Liver (tissue), 9 donors: ENCODE results near the gene SMYD1. TPM values are rescaled to one million over a fixed set of nuclear protein-coding genes. Genes with fewer than 3 reads are reported as not detected.
A peak's percentile ranks its signal among the peaks of the same experiment; 100 is the strongest.

ENCODE experiments used
- DNase-seq: peaks from one replicate; pipeline ENCODE4 v3.0.0-alpha.2; 2017; ENCODE audit warnings: low spot score
- H3K27ac ChIP-seq, 2 donors: one replicate each; pipeline ENCODE4 v1.7.0; 2013; ENCODE audit warnings: inconsistent platforms in 2 of 2, low read length in 2 of 2, control low read depth in 1 of 2, low read depth in 1 of 2, mild to moderate bottlenecking in 1 of 2
- H3K27me3 ChIP-seq, 4 donors: one replicate each; pipeline versions ENCODE4 v1.6.1 to v1.7.0; 2013; ENCODE audit warnings: low read length in 3 of 4, inconsistent platforms in 1 of 4, mild to moderate bottlenecking in 1 of 4, moderate library complexity in 1 of 4; ENCODE audit not compliant: control insufficient read depth in 4 of 4, insufficient read depth in 4 of 4
- H3K36me3 ChIP-seq, 4 donors: one replicate each; pipeline versions ENCODE4 v1.6.1 to v1.7.0; 2013; ENCODE audit warnings: low read length in 3 of 4, mild to moderate bottlenecking in 3 of 4, low read depth in 1 of 4, moderate library complexity in 1 of 4; ENCODE audit not compliant: control insufficient read depth in 4 of 4, insufficient read depth in 3 of 4
- H3K4me1 ChIP-seq, 4 donors: one replicate each; pipeline versions ENCODE4 v1.6.1 to v1.7.0; 2013; ENCODE audit warnings: low read length in 3 of 4, mild to moderate bottlenecking in 3 of 4, moderate library complexity in 1 of 4; ENCODE audit not compliant: control insufficient read depth in 4 of 4, insufficient read depth in 4 of 4
- H3K4me3 ChIP-seq, 3 donors: one replicate each; pipeline versions ENCODE4 v1.6.1 to v1.7.0; 2013; ENCODE audit warnings: low read length in 3 of 3, control low read depth in 1 of 3, low read depth in 1 of 3, mild to moderate bottlenecking in 1 of 3
- H3K9ac ChIP-seq, 2 donors: one replicate each; pipeline ENCODE4 v1.7.0; 2013; ENCODE audit warnings: low read length in 2 of 2, mild to moderate bottlenecking in 2 of 2, moderate library complexity in 2 of 2, control low read depth in 1 of 2, low read depth in 1 of 2
- H3K9me3 ChIP-seq, 4 donors: one replicate each; pipeline versions ENCODE4 v1.6.1 to v1.7.0; 2013; ENCODE audit warnings: low read length in 3 of 4; ENCODE audit not compliant: control insufficient read depth in 4 of 4
- ATF3 ChIP-seq: IDR thresholded peaks from 2 replicates; pipeline ENCODE4 v1.6.1; 2016; ENCODE audit warnings: antibody characterized with exemption
- CTCF ChIP-seq: fragments of 150-350 bp; IDR thresholded peaks from 2 replicates; pipeline ENCODE4 v1.5.1; 2017; ENCODE audit warnings: improper control_type of control experiment, low read depth, low read length; ENCODE audit not compliant: missing input control
- EGR1 ChIP-seq, 2 donors: IDR thresholded peaks; 2 replicates each; pipeline ENCODE4 v1.6.1; 2016 to 2018; ENCODE audit warnings: antibody characterized with exemption in 2 of 2, low read depth in 2 of 2
- FOXA1 ChIP-seq: IDR thresholded peaks from 2 replicates; pipeline ENCODE4 v1.6.1; 2016; ENCODE audit warnings: antibody characterized with exemption
- FOXA2 ChIP-seq: IDR thresholded peaks from 2 replicates; pipeline ENCODE4 v1.6.1; 2016; ENCODE audit warnings: antibody characterized with exemption
- GABPA ChIP-seq, 2 donors: IDR thresholded peaks in 1 of 2; conservative IDR thresholded peaks in 1 of 2; 2 replicates each; pipeline ENCODE4 v1.6.1; 2016; ENCODE audit warnings: antibody characterized with exemption in 2 of 2, mild to moderate bottlenecking in 1 of 2, moderate library complexity in 1 of 2
- HNF4A ChIP-seq, 2 donors: conservative IDR thresholded peaks; 2 replicates each; pipeline ENCODE4 v1.6.1; 2016; ENCODE audit warnings: antibody characterized with exemption in 2 of 2, mild to moderate bottlenecking in 2 of 2
- HNF4G ChIP-seq: IDR thresholded peaks from 2 replicates; pipeline ENCODE4 v1.6.1; 2016; ENCODE audit warnings: antibody characterized with exemption
- JUND ChIP-seq, 2 donors: IDR thresholded peaks; 2 replicates each; pipeline ENCODE4 v1.6.1; 2016; ENCODE audit warnings: antibody characterized with exemption in 2 of 2
- MAX ChIP-seq: IDR thresholded peaks from 2 replicates; pipeline ENCODE4 v1.6.1; 2016; ENCODE audit warnings: antibody characterized with exemption
- RAD21 ChIP-seq, 2 donors: IDR thresholded peaks; 2 replicates each; pipeline ENCODE4 v1.6.1; 2016; ENCODE audit warnings: antibody characterized with exemption in 2 of 2, mild to moderate bottlenecking in 2 of 2
- REST ChIP-seq: IDR thresholded peaks from 2 replicates; pipeline ENCODE4 v1.6.1; 2016; ENCODE audit warnings: antibody characterized with exemption, mild to moderate bottlenecking
- RXRA ChIP-seq, 2 donors: IDR thresholded peaks; 2 replicates each; pipeline ENCODE4 v1.6.1; 2017 to 2018; ENCODE audit warnings: antibody characterized with exemption in 2 of 2, mild to moderate bottlenecking in 1 of 2
- SP1 ChIP-seq: IDR thresholded peaks from 2 replicates; pipeline ENCODE4 v1.6.1; 2018; ENCODE audit warnings: antibody characterized with exemption, mild to moderate bottlenecking
- TAF1 ChIP-seq: conservative IDR thresholded peaks from 2 replicates; pipeline ENCODE4 v1.6.1; 2016; ENCODE audit warnings: antibody characterized with exemption, mild to moderate bottlenecking
- YY1 ChIP-seq: IDR thresholded peaks from 2 replicates; pipeline ENCODE4 v1.6.1; 2016; ENCODE audit warnings: antibody characterized with exemption, mild to moderate bottlenecking
- ZBTB33 ChIP-seq: IDR thresholded peaks from 2 replicates; pipeline ENCODE4 v1.6.1; 2016; ENCODE audit warnings: antibody characterized with exemption
- WGBS: extraction: QIAGEN DNeasy Blood & Tissue Kit; methylation state at CpG from one replicate; pipeline ENCODE4 v1.1.7; 2013; 5-methylcytosine and 5-hydroxymethylcytosine counted together
- polyA plus RNA-seq, 2 donors: library from polyadenylated mRNA; stranded (reverse) in 1 of 2; unstranded in 1 of 2; fragments of 200-250 nt in 1 of 2; fragments of >200 nt in 1 of 2; fragmentation: Nextera tagmentation in 1 of 2; extraction: Ambion mirVana in 1 of 2; gene quantifications; one replicate each; pipeline versions ENCODE4 v1.2.1 to v1.2.3, GENCODE V29; 2013 to 2015
- total RNA-seq, 2 donors: library from RNA; depleted of rRNA; stranded (reverse); fragments of >200 nt; gene quantifications; one replicate each; pipeline ENCODE4 v1.2.3, GENCODE V29; 2014
- donor health status: healthy.
- donor health status: healthy.
- donor health status: healthy.
- donor health status: healthy.
- donor health status: healthy.

SMYD1 gene
- total and polyA plus RNA-seq, 4 donors = not detected

GRCh38 chr2:88121678-88122077 is 54.1 kb downstream of the SMYD1 start:
- Histone ChIP-seq H3K4me1 (peaks cover 0 to 17% (median 5%) of the 10 kb centered on the region in 4 donors), H3K27me3 (no peaks in the 10 kb centered on the region), H3K27ac (peak overlapping the region; percentile 1 to 54), H3K9ac (no peak overlapping the region), H3K9me3 (no peaks in the 10 kb centered on the region), H3K36me3 (peaks cover 0 to 8% (median 5%) of the 10 kb centered on the region in 4 donors), H3K4me3 (no peak overlapping the region)
- DNase-seq = no peak
- 42% methylated on average over 4 of the region's 4 CpGs for WGBS
- TF ChIP-seq GABPA (IDR thresholded peaks at IDR 0.05 in 1 of 2, conservative IDR thresholded peaks at IDR 0.05 in 1 of 2) = no peak
- peak; percentile 57 for TF ChIP-seq YY1

GRCh38 chr2:88122141-88122884 is 54.7 kb downstream of the SMYD1 start:
- DNase-seq = no peak
- Histone ChIP-seq H3K36me3 (peaks cover 0 to 8% (median 5%) of the 10 kb centered on the region in 4 donors), H3K4me1 (peaks cover 0 to 16% (median 6%) of the 10 kb centered on the region in 4 donors), H3K27ac (peak overlapping the region; percentile 1 to 54), H3K27me3 (no peaks in the 10 kb centered on the region), H3K9ac (no peak overlapping the region), H3K9me3 (no peaks in the 10 kb centered on the region), H3K4me3 (no peak overlapping the region)
- TF ChIP-seq RXRA (IDR thresholded peaks at IDR 0.05) = peak in 1 of 2 donors; percentile 63
- TF ChIP-seq JUND (IDR thresholded peaks at IDR 0.05) = no peak
- no peak for TF ChIP-seq EGR1 (IDR thresholded peaks at IDR 0.05; ENCODE audit: low read depth in 2 of 2)
- peak in 1 of 2 donors; percentile 13 for TF ChIP-seq HNF4A (conservative IDR thresholded peaks at IDR 0.05)
- TF ChIP-seq ATF3 = no peak
- TF ChIP-seq RAD21 (IDR thresholded peaks at IDR 0.05) = peak in 1 of 2 donors; percentile 7
- 37% methylated on average over 8 of the region's 8 CpGs for WGBS

GRCh38 chr2:88123164-88123974 is 55.7 kb downstream of the SMYD1 start:
- Histone ChIP-seq H3K36me3 (peaks cover 0 to 8% (median 5%) of the 10 kb centered on the region in 4 donors), H3K9me3 (no peaks in the 10 kb centered on the region), H3K27me3 (no peaks in the 10 kb centered on the region), H3K27ac (no peak overlapping the region), H3K4me3 (no peak overlapping the region), H3K4me1 (peaks cover 0 to 21% (median 6%) of the 10 kb centered on the region in 4 donors), H3K9ac (no peak overlapping the region)
- no peak for TF ChIP-seq MAX
- no peak for TF ChIP-seq FOXA2
- no peak for TF ChIP-seq GABPA (IDR thresholded peaks at IDR 0.05 in 1 of 2, conservative IDR thresholded peaks at IDR 0.05 in 1 of 2)
- TF ChIP-seq HNF4A (conservative IDR thresholded peaks at IDR 0.05) = no peak
- no peak for TF ChIP-seq FOXA1
- no peak for TF ChIP-seq ATF3
- TF ChIP-seq RXRA (IDR thresholded peaks at IDR 0.05) = no peak
- no peak for TF ChIP-seq ZBTB33
- TF ChIP-seq REST = no peak
- no peak for TF ChIP-seq HNF4G
- TF ChIP-seq SP1 = no peak
- no peak for TF ChIP-seq JUND (IDR thresholded peaks at IDR 0.05)
- no peak for TF ChIP-seq YY1
- TF ChIP-seq TAF1 = no peak
- TF ChIP-seq EGR1 (IDR thresholded peaks at IDR 0.05; ENCODE audit: low read depth in 2 of 2) = no peak
- no peak for TF ChIP-seq CTCF
- DNase-seq = no peak
- WGBS = 55% methylated on average over 5 of the region's 5 CpGs
